Adrenal gland (tissue), 12 donors: ENCODE data around the gene ANKRD33B. TPM values are rescaled to one million over a fixed set of nuclear protein-coding genes. Genes with fewer than 3 reads are reported as not detected.

ENCODE experiments used
- DNase-seq, 7 donors: peaks; one replicate each; pipeline ENCODE4 v3.0.0-alpha.2; 2019 to 2020
- H3K27ac ChIP-seq, 5 donors: fragments of 200-600 bp; sonication (generic) in 4 of 5; 1 replicate in 3 of 5; 2 replicates in 2 of 5; pipeline versions ENCODE4 v1.5.1 to v1.8.0; 2016 to 2020; ENCODE audit warnings: mild to moderate bottlenecking in 1 of 5
- H3K27me3 ChIP-seq: fragments of 200-600 bp; 2 replicates; pipeline ENCODE4 v1.8.0; 2021
- H3K36me3 ChIP-seq, 2 donors: fragments of 200-600 bp; replicated peaks in 1 of 2; 1 replicate in 1 of 2; 2 replicates in 1 of 2; pipeline versions ENCODE4 v1.5.1 to v1.8.0; 2018 to 2022
- H3K4me1 ChIP-seq, 2 donors: fragments of 200-600 bp; replicated peaks in 1 of 2; 1 replicate in 1 of 2; 2 replicates in 1 of 2; pipeline versions ENCODE4 v1.5.1 to v1.8.0; 2018 to 2021
- H3K4me3 ChIP-seq, 4 donors: fragments of 200-600 bp; sonication (generic) in 3 of 4; one replicate each; pipeline ENCODE4 v1.5.1; 2016 to 2018
- H3K9me3 ChIP-seq, 3 donors: fragments of 200-600 bp; sonication (generic) in 1 of 3; replicated peaks in 1 of 3; 1 replicate in 2 of 3; 2 replicates in 1 of 3; pipeline versions ENCODE4 v1.5.1 to v1.8.0; 2016 to 2021
- CTCF ChIP-seq, 6 experiments: fragments of 450-650 bp in 4 of 6; fragments of 200-600 bp in 2 of 6; sonication (generic) in 1 of 6; IDR thresholded peaks; 1 replicate in 5 of 6; 2 replicates in 1 of 6; pipeline versions ENCODE4 v1.5.1 to v1.8.0; 2016 to 2021; ENCODE audit warnings: antibody characterized with exemption in 6 of 6, mild to moderate bottlenecking in 2 of 6, moderate library complexity in 1 of 6
- POLR2A ChIP-seq, 2 donors: fragments of 450-650 bp; IDR thresholded peaks; one replicate each; pipeline ENCODE4 v1.6.1; 2017; ENCODE audit warnings: antibody characterized with exemption in 2 of 2, mild to moderate bottlenecking in 2 of 2, moderate library complexity in 1 of 2
- WGBS, 4 donors: extraction: QIAGEN DNeasy Blood & Tissue Kit in 2 of 4; methylation state at CpG; one replicate each; pipeline versions ENCODE4 v1.1.5 to v1.1.7; 2013 to 2017; 5-methylcytosine and 5-hydroxymethylcytosine counted together
- intact Hi-C, 2 donors: fragments of 100-400 bp; cut with DNase I; formaldehyde crosslinking; loops; one replicate each; pipeline versions ENCODE4 v1.14.1 to v1.15.0; 2022 to 2023
- polyA plus RNA-seq, 3 donors: library from polyadenylated mRNA; stranded (reverse); fragments of 200-250 nt in 2 of 3; fragments of 350-450 nt in 1 of 3; fragmentation: Illumina TruSeq in 1 of 3; extraction: RNeasy Lipid Tissue Mini Kit (QIAGEN cat#74804) in 1 of 3; gene quantifications; one replicate each; pipeline ENCODE4 v1.2.3, GENCODE V29; 2013 to 2014
- total RNA-seq, 9 donors: library from RNA; depleted of rRNA in 4 of 9; stranded (reverse); fragments of >200 nt in 4 of 9; fragments of 120-200 nt in 1 of 9; fragmentation: NEBNext Ultra II Directional in 1 of 9; extraction: Animal tissue kit (Norgen Biotek cat#: 25700) in 1 of 9; gene quantifications; one replicate each; pipeline versions ENCODE4 v1.1.0 to v1.2.4, GENCODE V29; 2013 to 2023
- donor health status: healthy with polysubstance abuse.
- donor health status: Bipolar disorder and iron deficiency.
- donor health status: DM: yes; HTN: yes; CAD: no.
- donor health status: DM: no; HTN: no; CAD: no.
- donor health status: DM: no; HTN: no; CAD: no.
- donor health status: DM: yes; HTN: yes; CAD: no.

ANKRD33B gene
- total and polyA plus RNA-seq, 12 donors, result 0.14 to 0.69 (median 0.23) TPM

GRCh38 chr5:10695759-10696543, 132.1 kb downstream of the ANKRD33B start:
- intact Hi-C loops, result loop anchor here in 1 of 2 donors (5.0 kb wide), 1 partner anchor 486 kb away; no protein-coding TSS in a partner anchor
- TF ChIP-seq CTCF (IDR thresholded peaks at IDR 0.05), result no peak
- no peak for TF ChIP-seq POLR2A (IDR thresholded peaks at IDR 0.05)
- Histone ChIP-seq H3K4me3 (no peak overlapping the region), H3K9me3 (no peaks in the 10 kb centered on the region), H3K27ac (no peak overlapping the region), H3K4me1 (peaks cover 3 to 5% of the 10 kb centered on the region in 2 donors), H3K27me3 (no peaks in the 10 kb centered on the region), H3K36me3 (no peaks in the 10 kb centered on the region)
- WGBS, 4 donors, result 81 to 88% (median 82%) methylated on average over 7 of the region's 7 CpGs
- DNase-seq, result no peak

- peaks cover 28 to 33% of the 10 kb centered on the region in 2 donors for H3K4me1 ChIP-seq
- H3K27ac ChIP-seq, result no peak overlapping the region
- no peak overlapping the region for H3K4me3 ChIP-seq
- no peaks in the 10 kb centered on the region for H3K27me3 ChIP-seq
- H3K9me3 ChIP-seq, result no peaks in the 10 kb centered on the region
- intact Hi-C loops, result loop anchor here in 1 of 2 donors (5.0 kb wide), 1 partner anchor 483 kb away; no protein-coding TSS in a partner anchor
- TF ChIP-seq POLR2A (IDR thresholded peaks at IDR 0.05), result no peak
- no peak for TF ChIP-seq CTCF (IDR thresholded peaks at IDR 0.05)
- no peaks in the 10 kb centered on the region for H3K36me3 ChIP-seq
- WGBS, 4 donors, result 89 to 97% (median 90%) methylated on average over 5 of the region's 5 CpGs
- no peak for DNase-seq
Observed at GRCh38 chr5:10699281-10699874, 135.5 kb downstream of the ANKRD33B start.

GRCh38 chr5:10699987-10700386, 136.1 kb downstream of the ANKRD33B start:
- Histone ChIP-seq H3K27me3 (no peaks in the 10 kb centered on the region), H3K4me1 (peaks cover 28 to 33% of the 10 kb centered on the region in 2 donors), H3K36me3 (no peaks in the 10 kb centered on the region), H3K4me3 (no peak overlapping the region), H3K9me3 (no peaks in the 10 kb centered on the region), H3K27ac (no peak overlapping the region)
- no peak for TF ChIP-seq CTCF (IDR thresholded peaks at IDR 0.05)
- TF ChIP-seq POLR2A (IDR thresholded peaks at IDR 0.05), result no peak
- intact Hi-C loops, result loop anchor here (5.0 to 10.0 kb wide), 2 partner anchors 155 to 482 kb away; no protein-coding TSS in a partner anchor
- WGBS, 4 donors, result 83 to 87% (median 87%) methylated on average over 8 of the region's 8 CpGs
- DNase-seq, result no peak

GRCh38 chr5:10700516-10700915, 136.6 kb downstream of the ANKRD33B start:
- WGBS, 4 donors, result 93 to 96% (median 94%) methylated on average over 3 to 7 of the region's 7 CpGs
- Histone ChIP-seq H3K36me3 (no peaks in the 10 kb centered on the region), H3K4me1 (peaks cover 25 to 28% of the 10 kb centered on the region in 2 donors), H3K27ac (no peak overlapping the region), H3K9me3 (no peaks in the 10 kb centered on the region), H3K4me3 (no peak overlapping the region), H3K27me3 (no peaks in the 10 kb centered on the region)
- no peak for DNase-seq
- TF ChIP-seq POLR2A (IDR thresholded peaks at IDR 0.05) (no peak), CTCF (IDR thresholded peaks at IDR 0.05) (no peak)
- intact Hi-C loops, result loop anchor here in 1 of 2 donors (10.0 kb wide), 1 partner anchor 154 kb away; no protein-coding TSS in a partner anchor
